Fibroblast of the aortic adventitia (primary cell): ENCODE measurements around the gene COL15A1. TPM values are rescaled to one million over a fixed set of nuclear protein-coding genes. Genes with fewer than 3 reads are reported as not detected.

Experiments
- DNase-seq: peaks from one replicate; pipeline ENCODE4 v3.0.0-alpha.2; 2010; ENCODE audit warnings: low read depth
- H3K4me3 ChIP-seq: 2 replicates; pipeline ENCODE4 v1.5.1; 2011; ENCODE audit warnings: low read depth, mild to moderate bottlenecking, control low read depth, low read length, moderate library complexity
- CTCF ChIP-seq: IDR thresholded peaks from 2 replicates; pipeline ENCODE4 v1.5.1; 2011; ENCODE audit warnings: mild to moderate bottlenecking, low read length, control low read depth, inconsistent platforms; ENCODE audit not compliant: insufficient read depth
- total RNA-seq: library from RNA; depleted of rRNA; stranded (reverse); fragments of >200 nt; gene quantifications from 2 replicates; pipeline ENCODE4 v1.2.3, GENCODE V29; 2012; ENCODE audit warnings: low replicate concordance

Gene COL15A1
- total RNA-seq, 1 donor: 25.3 TPM

- no peak for DNase-seq
- TF ChIP-seq CTCF: no peak
- no peak overlapping the region for H3K4me3 ChIP-seq
These were observed 102.4 kb downstream of the COL15A1 start for GRCh38 chr9:99046068-99046467.

GRCh38 chr9:99046542-99047071, 102.9 kb downstream of the COL15A1 start:
- no peak overlapping the region for H3K4me3 ChIP-seq
- no peak for DNase-seq
- TF ChIP-seq CTCF: no peak

DNA sequence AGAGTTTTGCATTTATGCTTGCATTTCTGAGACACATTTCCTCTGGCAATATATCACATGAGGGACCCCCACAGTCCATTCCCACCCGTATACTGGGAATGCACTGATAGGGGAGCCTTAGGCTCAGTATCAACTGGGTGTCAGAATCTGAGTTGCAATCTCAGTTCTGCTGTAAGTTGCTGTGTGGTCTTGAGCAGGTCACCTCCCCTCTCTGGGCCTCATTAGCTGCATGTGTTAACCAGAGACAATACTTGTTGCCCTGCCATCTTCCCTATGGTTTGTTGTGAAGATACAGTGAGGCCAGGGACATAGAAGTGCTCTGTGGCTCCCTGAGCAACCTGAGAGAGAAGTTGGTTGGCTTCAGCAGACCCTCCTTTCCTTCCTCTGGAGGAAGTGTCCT, 105.5 kb downstream of the COL15A1 start:
- no peak overlapping the region for H3K4me3 ChIP-seq
- no peak for DNase-seq
- no peak for TF ChIP-seq CTCF

DNA sequence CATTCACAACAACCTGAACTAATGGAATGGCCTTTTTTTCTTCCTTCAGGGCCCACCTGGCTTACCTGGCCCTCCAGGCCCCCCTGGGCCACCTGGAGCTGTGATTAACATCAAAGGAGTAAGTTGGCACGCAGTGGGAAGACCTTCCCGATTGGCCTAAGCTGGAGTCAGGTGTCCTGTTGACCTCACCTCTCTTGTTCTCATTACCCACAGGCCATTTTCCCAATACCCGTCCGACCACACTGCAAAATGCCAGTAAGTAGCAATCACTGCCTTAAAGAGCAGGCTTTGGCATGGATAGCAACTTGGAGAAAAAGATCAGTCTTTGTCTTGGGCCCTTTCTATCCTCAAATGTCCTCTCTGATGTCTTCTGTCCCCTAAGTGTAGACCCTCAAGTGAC, 105.9 kb downstream of the COL15A1 start:
- no peak for DNase-seq
- TF ChIP-seq CTCF: no peak

GRCh38 chr9:99050292-99050911, 106.7 kb downstream of the COL15A1 start:
- H3K4me3 ChIP-seq: no peak overlapping the region
- no peak for TF ChIP-seq CTCF
- DNase-seq: peak; percentile 57

More for the DNA sequence above, 105.9 kb downstream of the COL15A1 start:
- no peak overlapping the region for H3K4me3 ChIP-seq

DNA sequence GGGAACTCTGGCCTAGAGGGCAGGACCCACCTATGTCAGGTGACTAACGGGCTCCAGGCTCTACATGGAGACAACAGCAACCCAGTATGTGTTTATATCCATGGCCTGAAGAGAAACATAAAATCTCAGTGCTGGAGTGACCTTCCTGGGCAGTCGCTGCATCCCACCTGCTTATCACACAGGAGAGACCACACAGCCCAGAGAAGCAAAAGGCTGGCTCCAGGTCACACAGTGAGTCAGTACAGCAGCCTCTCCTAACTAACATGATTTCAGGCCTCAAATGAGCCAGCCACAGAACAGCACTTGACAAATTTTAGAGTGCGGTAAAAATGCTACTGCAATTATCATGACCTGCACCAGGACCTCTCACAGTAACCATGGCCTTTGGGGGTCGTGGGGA, 107.2 kb downstream of the COL15A1 start:
- TF ChIP-seq CTCF: no peak
- H3K4me3 ChIP-seq: no peak overlapping the region
- DNase-seq: peak; percentile 29

DNA sequence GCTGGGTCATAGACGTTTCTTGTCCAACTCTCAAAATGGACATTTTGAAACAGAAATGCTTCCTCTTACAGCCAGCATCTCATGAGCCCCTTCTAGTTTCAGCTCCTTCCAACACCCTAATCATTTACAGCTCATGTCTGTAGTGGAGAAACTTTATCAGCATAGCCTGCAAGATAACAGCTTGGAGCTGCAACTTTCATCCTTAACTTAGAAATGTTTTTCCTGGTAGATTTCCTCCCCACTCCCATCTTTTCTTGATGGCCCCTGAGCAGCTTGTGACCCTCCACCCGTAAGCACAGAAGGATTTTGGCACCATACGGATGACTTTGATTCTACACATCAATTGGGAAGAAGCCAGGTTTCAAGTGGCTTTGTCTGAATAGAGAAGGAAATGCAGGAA, 107.7 kb downstream of the COL15A1 start:
- peak; percentile 63 for DNase-seq
- no peak for TF ChIP-seq CTCF

More for the DNA sequence above, 107.7 kb downstream of the COL15A1 start:
- no peak overlapping the region for H3K4me3 ChIP-seq
